OCI-M1 (cell line): ENCODE results near the gene ATIC.

ENCODE experiments used
- DNase-seq: peaks from one replicate; lab custom pipeline; 2025; lab: John Stamatoyannopoulos, UW

ATIC gene

DNA sequence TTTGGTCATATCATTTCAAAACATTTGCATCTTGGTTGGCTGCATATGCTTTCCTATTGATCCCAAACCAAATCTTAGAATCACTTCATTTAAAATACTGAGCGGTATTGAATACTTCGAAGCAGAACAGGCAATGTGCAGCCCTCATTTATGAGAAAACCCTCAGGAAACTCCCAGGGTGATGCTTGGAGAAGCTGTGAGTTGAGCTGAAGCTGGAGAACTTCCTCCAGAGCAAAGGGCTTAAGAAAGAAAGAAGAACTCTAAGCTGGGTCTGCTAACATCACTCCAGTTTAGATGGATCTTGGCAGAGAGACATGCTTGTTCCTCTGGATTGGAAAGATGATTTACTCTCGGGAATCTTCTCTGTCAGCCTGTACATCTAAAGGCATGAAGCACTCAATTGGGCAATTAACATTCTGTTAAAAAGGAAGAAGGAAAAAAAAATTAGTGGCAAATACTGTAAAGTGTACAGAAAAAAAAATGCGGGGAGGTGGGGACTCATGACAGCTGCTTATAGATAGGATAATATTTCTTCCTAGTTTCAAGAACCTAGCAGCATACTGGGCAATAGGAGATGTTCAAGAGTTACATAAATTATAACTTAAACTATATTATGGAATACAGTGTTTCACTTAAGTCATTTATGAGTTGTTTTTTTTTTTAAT, 49.5 kb downstream of the ATIC start:
- DNase-seq: no peak

DNA sequence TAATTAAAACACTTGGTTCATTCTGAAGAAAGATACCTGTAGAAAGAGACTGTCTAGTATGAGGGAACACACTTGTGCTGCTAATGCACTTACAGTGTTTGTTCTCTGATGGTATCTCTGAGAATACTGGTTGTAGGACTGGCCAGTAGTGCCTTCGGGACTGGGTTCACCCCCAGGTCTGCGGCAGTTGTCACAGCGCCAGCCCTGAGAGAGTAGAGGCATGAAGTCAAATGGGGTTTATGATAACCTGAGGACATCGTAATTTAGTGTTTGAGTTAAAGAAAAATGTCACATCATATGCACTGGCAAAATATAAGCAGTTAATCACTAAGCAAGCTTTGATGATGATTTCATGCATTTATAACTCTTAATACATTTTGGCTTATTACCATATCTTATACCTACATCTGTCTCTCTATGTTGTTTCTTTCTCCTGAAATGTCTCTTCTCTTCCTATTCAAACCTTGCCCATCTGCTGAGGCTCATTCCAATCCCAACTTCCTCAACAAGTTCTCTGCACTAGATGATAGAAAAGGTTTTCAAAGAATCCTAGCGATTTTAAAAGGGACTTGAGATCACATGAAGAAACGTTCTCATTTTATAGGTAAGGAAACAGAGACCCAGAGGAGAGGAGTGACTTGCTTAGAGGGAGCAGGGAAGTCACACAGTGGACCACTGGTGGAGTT, 50.2 kb downstream of the ATIC start:
- no peak for DNase-seq

DNA sequence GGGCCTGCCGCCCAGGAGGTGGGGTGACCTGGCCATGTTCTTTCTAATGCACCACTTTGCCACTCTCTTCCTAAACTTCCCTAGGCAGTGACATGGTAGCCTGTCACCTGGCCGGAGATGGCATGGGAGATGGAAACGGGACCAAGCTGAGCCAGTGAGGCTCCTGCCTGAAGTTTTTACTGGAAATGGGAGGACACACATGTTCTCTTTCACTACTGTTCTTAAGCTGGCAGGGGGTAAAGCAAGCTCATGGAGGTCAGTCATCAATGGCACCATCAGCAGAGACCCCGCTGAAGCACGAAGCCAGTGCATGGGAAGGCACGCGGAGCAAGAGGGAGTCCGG, 50.7 kb downstream of the ATIC start:
- DNase-seq: no peak

DNA sequence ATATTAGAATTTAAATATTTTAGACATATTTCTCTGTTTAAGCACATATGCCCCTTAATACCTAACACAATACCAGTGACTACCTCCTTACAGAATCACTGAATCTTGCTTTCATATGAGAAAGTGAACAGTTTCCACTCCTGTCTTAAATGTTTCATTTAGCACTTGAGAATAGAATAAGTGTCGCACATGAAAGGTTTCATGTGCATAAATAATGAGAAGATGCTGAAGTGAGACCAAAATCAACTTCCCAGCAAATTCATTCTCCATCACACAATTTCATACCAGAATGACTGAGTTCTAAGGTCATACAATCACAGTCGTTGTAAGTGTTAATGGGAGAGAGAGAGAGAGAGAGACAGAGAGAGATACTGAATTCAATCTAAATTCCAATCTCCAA, 51.2 kb downstream of the ATIC start:
- no peak for DNase-seq

DNA sequence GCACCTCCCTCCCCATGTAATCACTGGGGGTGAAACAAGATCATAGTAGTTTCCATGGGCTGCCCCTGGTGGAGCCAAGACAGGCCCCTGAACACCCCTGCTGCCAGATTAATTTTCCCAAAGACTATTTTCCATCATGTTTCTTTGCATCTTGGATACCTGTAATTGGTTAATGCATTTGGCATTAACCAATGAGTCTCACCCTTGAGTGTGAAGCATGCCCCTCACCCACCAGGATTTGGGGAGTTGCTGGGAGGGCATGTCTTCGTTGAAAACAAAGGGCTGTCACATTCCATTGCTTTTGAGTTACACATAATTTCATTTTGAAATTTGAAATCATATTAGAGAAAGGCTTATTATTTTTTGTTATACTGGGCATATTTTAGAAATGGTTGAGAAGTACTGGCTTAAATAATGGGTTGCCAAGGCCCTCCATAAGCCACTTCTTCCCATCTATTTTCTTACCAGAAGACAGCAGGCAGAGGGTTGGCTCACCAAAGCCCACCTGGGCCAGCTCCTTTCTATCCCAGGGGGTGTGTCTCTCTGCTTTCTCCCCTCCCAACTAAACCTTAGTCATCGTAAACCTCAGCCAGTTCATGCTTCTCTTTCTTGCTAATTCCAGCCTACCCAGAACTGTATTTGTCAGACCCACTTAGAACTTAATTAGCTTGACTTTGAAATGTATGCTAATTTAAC, 51.8 kb downstream of the ATIC start:
- no peak for DNase-seq

DNA sequence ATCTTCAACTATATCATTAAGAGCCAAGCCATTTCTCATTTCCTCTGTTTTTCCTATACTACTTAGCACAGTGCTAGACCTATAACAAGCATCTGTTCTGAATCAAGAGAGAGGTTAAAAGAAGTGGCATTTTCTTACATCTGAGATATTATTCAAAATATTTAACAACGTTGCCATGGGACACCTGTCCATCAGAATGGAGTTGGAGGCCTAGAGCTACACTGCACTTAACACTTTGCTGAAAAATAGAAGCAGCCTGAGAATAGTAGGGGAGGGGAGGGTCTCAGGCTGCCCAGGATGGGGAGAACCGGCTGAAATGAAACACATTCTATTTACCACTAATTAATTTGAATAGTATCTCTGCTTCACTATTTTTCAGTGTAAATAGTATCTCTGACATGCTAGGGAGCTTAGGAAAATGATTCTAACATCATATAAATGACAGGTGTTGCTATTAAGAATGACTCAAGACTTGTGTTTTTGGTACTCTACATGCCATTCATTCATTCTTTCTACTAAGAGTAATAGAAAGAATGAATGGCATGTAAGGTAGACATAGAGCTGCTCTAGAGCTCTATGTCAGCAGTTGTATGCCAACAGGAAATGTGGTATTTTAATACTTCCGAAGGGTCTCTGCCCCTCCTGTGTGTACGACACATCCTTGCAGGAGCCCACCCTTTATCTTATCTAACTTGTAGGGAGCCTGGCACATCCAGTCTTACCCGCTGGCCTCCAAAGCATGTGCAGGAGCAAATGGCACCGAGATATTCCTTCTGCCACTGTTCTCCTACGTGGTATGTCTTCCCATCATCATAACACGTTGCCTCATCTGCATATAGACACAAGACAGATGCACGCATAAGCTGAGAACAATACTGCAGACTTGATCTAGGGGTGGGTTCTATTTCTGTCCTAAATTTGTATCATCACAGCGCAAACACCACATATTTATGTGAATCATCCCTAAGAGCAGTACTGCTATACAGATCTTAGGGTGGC, 52.6 kb downstream of the ATIC start:
- DNase-seq: no peak

DNA sequence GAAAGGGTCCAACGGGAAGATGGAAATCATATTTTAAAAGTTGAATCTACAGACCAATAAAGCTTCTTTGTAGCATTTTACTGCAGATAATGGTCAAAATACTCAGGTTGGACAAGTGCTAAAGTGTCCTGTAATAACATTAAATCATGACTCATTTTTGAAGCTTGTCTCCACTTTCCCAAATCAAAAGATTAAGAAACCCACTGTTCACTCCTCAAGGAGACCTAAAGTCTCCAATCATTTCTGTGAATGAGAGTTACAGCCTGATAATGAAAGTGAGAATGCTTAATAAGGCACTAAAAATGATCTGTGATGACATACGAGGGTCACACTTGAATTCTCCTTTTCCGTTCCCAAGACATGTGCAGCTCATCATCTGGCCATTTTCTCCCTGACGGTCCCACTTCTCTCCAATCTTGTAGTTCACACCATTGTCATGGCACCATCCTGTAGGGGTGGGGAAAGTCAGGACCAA, 53.4 kb downstream of the ATIC start:
- no peak for DNase-seq

DNA sequence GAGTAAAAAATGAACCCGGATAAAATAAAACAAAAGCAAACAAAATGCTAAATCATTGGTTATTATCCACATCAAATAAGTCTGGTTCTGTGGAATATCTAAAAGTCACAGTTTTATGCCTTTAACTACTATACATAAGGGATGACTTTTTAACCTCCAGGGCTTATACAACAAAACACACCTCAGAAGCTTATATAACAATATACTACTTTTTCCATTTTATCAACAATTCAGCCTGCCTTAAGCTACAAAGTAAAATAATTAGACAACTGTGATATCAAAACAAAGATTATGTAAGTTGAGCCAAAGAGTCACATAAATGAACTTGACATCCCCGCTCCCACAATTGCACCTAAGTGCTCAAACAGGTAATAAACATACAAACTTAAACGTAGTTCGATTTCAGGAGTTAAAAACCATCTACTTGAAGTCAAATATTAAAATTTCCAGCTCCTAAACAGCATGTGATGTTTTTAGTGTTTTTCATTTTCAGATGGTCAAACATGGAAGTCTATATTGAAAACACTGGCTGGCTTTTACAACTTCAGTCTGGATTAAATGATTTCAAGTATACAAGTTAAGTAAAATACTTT, 54.7 kb downstream of the ATIC start:
- no peak for DNase-seq

DNA sequence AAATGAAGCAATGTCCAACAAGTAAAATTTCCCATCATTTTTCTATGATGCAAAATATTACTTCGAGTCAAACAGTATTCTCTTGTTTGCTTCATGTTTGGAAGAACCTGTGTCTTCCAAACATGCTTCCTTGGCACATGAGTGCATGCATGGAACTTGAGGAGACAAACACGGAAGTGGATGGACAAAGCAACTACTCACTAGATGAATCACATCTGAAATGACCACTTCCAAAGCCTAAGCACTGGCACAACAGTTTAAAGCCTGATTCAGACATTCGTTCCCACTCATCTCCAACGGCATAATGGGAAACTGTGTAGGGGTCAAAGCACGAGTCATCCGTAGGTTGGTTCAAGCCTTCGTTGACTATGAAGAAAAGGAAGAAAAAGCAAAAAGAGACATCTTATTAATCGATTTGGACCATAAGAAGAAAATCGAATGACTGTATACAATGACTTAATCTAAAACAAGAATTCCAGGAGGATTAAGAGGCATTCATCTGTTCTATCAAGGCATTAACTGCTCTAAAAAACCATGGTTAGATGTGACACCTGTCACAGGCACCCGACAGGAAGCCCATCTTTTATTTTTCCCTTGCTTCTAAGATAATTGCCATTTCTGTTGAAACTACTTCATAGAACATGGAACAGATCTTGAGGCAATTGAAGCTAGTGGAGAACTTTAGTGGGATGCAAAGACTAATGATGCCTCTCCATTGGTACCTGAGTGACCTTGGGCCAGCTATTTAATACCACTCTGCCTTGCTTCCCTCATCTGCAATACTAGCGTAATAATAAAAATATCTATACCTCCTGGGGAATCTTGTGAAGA, 56.0 kb downstream of the ATIC start:
- no peak for DNase-seq

DNA sequence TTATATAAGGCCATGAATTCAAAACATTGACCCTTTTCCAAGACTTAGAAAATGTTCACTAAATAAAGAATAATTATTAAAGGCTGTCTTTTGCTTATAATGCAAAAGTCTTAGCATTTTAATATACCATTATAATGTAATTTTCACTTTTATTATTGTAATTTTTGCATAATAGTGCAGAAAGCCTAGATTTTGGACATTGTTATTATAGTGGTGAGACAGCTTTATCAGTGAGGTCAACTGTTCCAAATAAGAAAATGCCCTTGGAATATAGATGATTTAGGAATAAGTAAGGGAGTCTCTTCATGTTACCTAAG, 56.6 kb downstream of the ATIC start:
- no peak for DNase-seq

DNA sequence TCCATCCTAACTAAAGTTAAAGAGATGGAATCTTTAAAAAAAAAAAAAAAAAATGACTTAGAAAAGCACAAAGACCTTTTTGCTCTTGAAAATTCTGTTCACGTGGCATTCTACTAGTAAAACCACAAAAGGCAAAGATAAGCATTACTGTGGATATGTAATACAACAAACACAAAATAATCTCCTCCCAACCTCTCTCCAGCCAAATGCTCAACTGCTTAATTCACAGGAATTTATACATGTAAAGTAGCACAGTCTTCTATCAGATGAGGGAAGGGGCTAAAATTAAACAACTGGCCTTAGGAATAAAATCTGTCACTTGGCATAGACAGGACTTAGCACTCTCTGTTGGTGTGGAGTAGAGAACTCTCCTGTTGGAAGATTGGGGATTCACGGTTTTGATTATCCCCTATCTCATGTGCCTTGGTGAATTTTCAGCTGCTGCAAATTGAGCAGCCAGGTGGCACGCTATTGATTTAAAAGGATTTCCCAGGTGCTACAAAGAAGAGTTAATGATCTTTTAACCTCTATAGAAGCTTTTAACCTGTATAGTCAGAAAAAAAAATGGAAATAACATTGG, 57.4 kb downstream of the ATIC start:
- peak; percentile 54 for DNase-seq

DNA sequence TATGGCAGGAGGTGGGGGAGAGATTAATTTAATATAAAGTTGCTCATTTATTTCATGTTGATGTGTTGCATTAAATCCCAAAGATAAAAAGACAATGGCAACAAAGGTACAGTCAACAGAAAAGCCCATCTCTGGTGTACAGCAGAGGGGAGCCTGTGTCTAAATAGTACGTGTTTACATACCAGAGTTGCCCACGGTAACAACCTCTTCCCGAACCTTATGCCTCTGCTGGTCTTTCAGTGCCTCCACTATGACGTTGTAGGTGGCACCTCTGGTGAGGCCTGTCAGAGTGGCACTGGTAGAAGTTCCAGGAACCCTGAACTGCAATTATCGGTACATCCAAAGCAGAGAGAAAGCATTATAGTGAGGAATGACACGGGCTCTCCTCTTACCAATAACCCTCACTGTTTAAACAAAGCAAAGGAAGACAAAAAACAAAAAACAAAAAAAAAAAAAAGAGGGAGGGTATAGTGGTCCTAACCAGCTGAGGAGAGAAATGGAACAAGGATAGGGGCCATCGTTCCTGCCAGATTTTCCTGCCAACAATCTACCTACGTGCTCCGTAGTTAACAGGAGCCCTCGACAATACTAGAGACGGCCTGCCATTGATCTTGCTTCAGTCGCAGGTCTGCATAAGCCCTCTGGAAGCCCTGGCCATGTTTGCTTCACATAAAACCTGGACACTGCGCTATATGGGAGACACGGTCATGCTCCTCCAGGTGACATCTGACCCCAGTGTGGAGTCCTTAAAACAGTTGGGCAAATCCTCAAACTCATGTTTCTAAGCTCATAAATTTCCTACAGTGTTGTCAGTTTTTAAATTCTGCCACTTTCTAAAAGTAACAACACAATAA, 58.5 kb downstream of the ATIC start:
- DNase-seq: no peak

DNA sequence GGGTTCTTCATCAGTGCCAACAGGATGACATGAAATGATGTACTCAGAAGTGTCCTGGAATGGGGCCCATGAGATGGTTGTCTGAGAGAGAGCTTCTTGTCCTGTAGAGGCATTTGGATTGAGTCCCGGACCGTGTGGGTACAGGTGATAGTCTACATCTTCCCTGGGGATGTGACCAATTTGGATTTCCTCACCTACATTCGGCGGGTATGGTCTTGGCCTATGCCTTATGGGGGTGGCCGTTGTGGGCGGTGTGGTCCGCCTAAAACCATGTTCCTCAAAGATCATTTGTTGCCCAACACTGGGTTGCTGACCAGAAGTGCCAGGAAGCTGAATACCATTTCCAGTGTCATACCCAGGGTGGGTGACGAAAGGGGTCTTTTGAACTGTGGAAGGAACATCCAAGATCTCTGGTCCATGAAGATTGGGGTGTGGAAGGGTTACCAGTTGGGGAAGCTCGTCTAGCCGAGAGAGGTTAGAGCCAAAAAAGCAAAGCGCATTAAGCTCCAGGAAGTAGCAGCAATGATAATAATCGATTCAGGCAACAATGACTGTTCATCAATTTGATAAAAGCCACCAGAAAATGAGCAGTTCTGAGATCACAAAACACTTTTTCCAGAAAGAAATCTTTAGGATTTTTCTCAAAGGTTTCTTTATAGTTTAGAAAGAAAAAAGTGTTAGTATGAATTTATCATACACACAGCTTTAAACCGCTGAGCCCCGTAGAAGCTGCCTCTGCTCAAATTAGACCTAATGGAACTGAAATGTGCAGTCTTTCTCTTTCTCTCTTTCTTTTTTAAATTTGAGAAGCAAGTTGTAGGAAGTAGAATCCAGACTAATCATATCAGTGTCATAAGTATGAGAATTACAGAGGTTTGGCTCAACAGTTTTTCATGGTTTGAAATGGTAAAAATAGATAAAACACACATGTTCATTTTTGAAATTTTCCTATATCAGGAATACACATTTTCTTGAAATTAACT, 60.3 kb downstream of the ATIC start:
- DNase-seq: no peak

DNA sequence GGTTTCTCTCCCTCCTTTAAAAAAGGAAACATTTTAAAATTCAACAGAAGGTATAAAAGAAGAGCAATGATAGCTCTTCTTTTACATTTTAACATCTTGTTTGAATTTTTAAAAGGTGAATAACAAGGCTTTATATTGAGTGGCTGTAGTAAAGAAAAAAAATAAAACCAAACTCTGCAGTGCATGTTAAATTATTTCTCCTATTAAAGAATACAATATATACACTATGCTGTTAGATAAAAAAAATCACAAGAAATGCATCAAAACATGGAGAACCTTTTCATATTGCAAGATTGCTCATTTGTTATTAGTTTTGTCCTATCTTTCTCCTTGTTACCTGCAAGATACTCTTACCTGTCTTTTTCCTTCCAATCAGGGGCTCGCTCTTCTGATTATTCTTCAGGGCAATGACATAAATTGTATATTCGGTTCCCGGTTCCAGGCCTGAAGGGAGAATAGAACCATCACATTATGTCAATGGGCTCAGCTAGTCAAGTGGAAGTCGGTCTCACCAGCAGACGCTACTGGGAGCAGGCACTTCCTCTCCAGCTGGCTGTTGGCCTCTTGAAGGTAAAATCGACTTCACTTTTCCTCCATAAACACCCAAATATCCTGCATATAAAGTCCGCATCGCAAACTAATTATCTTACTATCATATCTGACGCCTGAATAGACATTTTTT, 61.2 kb downstream of the ATIC start:
- no peak for DNase-seq

DNA sequence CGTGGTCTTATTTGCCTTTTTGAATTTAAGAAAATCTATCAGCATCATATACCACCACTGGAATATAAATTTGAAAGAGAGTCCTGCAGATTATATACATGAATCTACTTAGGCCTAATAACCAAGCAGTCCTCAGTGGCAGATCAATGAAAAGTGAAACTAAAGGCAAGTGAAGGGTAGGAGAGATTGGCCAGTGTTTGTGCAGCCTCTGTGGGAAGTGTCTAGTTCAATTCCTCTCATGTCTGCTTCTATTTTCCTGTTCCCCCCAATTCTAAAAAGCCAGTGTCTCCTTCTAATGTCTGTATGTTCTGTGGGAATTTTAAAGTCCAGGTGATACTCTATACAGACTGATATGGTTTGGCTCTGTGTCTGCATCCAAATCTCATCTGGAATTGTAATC, 62.1 kb downstream of the ATIC start:
- DNase-seq: no peak

DNA sequence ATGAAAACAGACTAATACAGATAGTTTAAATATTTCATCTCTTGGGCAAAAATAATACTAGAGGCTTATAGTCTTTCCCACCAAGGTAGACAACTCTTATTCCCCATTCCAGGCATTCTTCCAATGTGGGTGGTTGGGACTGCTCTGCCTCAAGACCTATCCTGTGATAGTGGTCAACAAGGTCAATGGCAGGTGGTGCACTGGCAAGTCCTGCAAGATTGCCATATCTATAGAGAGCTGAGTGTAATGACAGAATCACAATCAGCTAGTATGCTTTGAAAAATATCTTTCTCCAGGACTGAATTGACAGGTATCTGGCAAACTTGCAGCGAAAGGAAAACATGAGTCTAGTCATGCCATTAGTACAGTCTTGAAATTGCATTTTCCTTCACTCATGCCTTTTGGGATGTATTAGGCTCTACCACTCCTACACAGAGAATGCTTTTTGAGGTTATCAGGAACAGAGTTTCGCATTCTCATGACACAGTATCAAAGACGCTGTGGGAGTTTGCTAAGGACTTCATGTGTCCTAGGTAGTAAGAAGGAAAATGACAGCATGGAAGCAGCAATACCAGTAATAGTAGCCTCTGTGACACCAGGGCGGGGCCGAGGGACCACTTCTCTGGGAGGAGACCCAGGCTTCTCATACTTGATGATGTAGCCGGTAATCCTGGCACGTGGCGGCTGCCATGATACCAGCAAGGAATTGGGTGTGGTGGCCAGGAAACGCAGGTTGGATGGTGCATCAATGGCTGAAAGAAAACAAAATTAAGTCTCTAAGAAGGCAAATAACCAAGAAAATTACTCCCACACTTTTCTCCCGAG, 63.0 kb downstream of the ATIC start:
- DNase-seq: no peak

DNA sequence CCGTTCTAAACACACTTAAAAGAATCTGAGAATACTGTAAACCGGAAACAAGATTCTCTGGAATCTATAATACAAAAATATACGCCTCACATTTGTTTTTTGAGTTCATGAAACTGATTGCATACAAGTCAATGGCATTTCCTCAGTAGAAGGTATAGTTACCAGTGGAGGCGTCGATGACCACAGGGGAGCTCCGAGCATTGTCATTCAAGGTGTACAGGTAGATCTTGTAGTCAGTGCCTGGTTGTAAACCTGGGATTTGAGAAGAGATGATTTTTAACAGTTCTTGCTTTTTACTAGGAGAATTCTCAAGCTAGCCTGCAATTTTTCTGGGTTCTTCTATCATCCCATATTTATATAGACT, 63.6 kb downstream of the ATIC start:
- DNase-seq: no peak
